Trophoblast cell (in vitro differentiated cells and primary cell): Measurements from ENCODE around the gene PBX1.

ENCODE experiments used
- DNase-seq, 2 donors: peaks; one replicate each; pipeline ENCODE4 v3.0.0-alpha.2; 2016
- H2AFZ ChIP-seq: 2 replicates; pipeline ENCODE4 v1.6.1; 2013; ENCODE audit warnings: low read length, moderate library complexity, mild to moderate bottlenecking; ENCODE audit not compliant: insufficient read depth, poor library complexity
- H2AK5ac ChIP-seq: 2 replicates; pipeline ENCODE4 v1.6.1; 2013; ENCODE audit warnings: mild to moderate bottlenecking, low read length
- H2BK120ac ChIP-seq: 2 replicates; pipeline ENCODE4 v1.6.1; 2013; ENCODE audit warnings: low read length, mild to moderate bottlenecking, moderate library complexity; ENCODE audit not compliant: insufficient read depth, poor library complexity
- H2BK12ac ChIP-seq: 2 replicates; pipeline ENCODE4 v1.6.1; 2013; ENCODE audit warnings: mild to moderate bottlenecking, low read length, moderate library complexity
- H2BK5ac ChIP-seq: 2 replicates; pipeline ENCODE4 v1.6.1; 2013; ENCODE audit warnings: low read length, low read depth, moderate library complexity, mild to moderate bottlenecking; ENCODE audit not compliant: poor library complexity
- H3K14ac ChIP-seq: 2 replicates; pipeline ENCODE4 v1.6.1; 2013; ENCODE audit warnings: mild to moderate bottlenecking, low read length
- H3K18ac ChIP-seq: 2 replicates; pipeline ENCODE4 v1.6.1; 2013; ENCODE audit warnings: mild to moderate bottlenecking, low read length
- H3K23ac ChIP-seq: 2 replicates; pipeline ENCODE4 v1.6.1; 2013; ENCODE audit warnings: low read length
- H3K27ac ChIP-seq: 2 replicates; pipeline ENCODE4 v1.5.1; 2013; ENCODE audit warnings: low read depth, mild to moderate bottlenecking, inconsistent platforms, low read length, moderate library complexity
- H3K27me3 ChIP-seq: 2 replicates; pipeline ENCODE4 v1.6.1; 2013; ENCODE audit warnings: inconsistent platforms, mild to moderate bottlenecking, low read length, moderate library complexity; ENCODE audit not compliant: insufficient read depth
- H3K36me3 ChIP-seq, 2 experiments: 1 replicate in 1 of 2; 2 replicates in 1 of 2; pipeline ENCODE4 v1.6.1; 2013; ENCODE audit warnings: low read length in 2 of 2, mild to moderate bottlenecking in 2 of 2, moderate library complexity in 1 of 2; ENCODE audit not compliant: insufficient read depth in 2 of 2, control insufficient read depth in 1 of 2
- H3K4ac ChIP-seq: 2 replicates; pipeline ENCODE4 v1.6.1; 2013; ENCODE audit warnings: low read depth, mild to moderate bottlenecking, low read length, moderate library complexity
- H3K4me1 ChIP-seq, 2 experiments: 1 replicate in 1 of 2; 2 replicates in 1 of 2; pipeline ENCODE4 v1.6.1; 2013; ENCODE audit warnings: low read length in 2 of 2, mild to moderate bottlenecking in 2 of 2, moderate library complexity in 1 of 2; ENCODE audit not compliant: insufficient read depth in 2 of 2, control insufficient read depth in 1 of 2
- H3K4me2 ChIP-seq: 2 replicates; pipeline ENCODE4 v1.6.1; 2013; ENCODE audit warnings: inconsistent platforms, mild to moderate bottlenecking, low read length, moderate library complexity
- H3K4me3 ChIP-seq: 2 replicates; pipeline ENCODE4 v1.5.1; 2013; ENCODE audit warnings: mild to moderate bottlenecking, low read depth, low read length, inconsistent platforms
- H3K79me1 ChIP-seq: one replicate; pipeline ENCODE4 v1.6.1; 2013; ENCODE audit warnings: low read length
- H3K79me2 ChIP-seq: 2 replicates; pipeline ENCODE4 v1.6.1; 2013; ENCODE audit warnings: low read length, mild to moderate bottlenecking; ENCODE audit not compliant: control insufficient read depth, insufficient read depth, poor library complexity
- H3K9ac ChIP-seq: 2 replicates; pipeline ENCODE4 v1.6.1; 2013; ENCODE audit warnings: mild to moderate bottlenecking, low read length
- H3K9me3 ChIP-seq: 2 replicates; pipeline ENCODE4 v1.6.1; 2013; ENCODE audit warnings: low read depth, mild to moderate bottlenecking, control low read depth, inconsistent platforms, low read length; ENCODE audit not compliant: insufficient read depth
- H4K12ac ChIP-seq: 2 replicates; pipeline ENCODE4 v1.6.1; 2013; ENCODE audit warnings: low read depth, mild to moderate bottlenecking, low read length, moderate library complexity
- H4K8ac ChIP-seq: 2 replicates; pipeline ENCODE4 v1.6.1; 2013; ENCODE audit warnings: low read depth, mild to moderate bottlenecking, low read length, moderate library complexity
- H4K91ac ChIP-seq: one replicate; pipeline ENCODE4 v1.6.1; 2013; ENCODE audit warnings: low read depth, mild to moderate bottlenecking, low read length, moderate library complexity
- WGBS: extraction: QIAGEN DNeasy Blood & Tissue Kit; methylation state at CpG from one replicate; pipeline ENCODE4 v1.1.7; 2013; ENCODE audit warnings: missing lambda C conversion rate; ENCODE audit not compliant: insufficient read length, insufficient coverage; ENCODE audit errors: extremely low coverage; 5-methylcytosine and 5-hydroxymethylcytosine counted together

The PBX1 gene

DNA sequence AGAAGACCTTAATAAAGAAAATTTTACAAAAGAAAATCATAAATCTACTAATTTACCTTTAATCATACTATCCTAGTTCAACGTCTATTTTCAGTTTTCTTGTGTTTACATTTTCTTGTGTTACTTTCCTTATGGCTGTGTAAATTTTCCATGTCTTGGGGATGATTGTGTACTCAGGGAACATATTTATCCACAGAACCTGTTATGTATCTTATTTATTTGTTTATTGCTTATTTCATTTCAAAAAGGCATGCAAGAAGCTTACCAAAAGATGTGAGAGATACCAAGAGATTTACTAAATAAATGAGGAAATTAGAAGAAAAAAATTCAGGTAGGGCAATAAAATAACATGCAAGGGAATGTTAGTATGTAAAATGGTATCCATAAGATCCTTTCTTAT lies 22.8 kb downstream of the PBX1 start:
- Histone ChIP-seq H2BK12ac (no peak overlapping the region), H3K79me2 (peaks cover 3% of the 10 kb centered on the region), H3K4me3 (no peak overlapping the region), H3K27ac (no peak overlapping the region), H2BK5ac (no peak overlapping the region), H3K4me1 (peaks cover 10 to 27% of the 10 kb centered on the region in 2 experiments), H4K12ac (no peak overlapping the region), H3K9me3 (no peaks in the 10 kb centered on the region), H3K4me2 (no peak overlapping the region), H3K79me1 (peaks cover 5% of the 10 kb centered on the region), H3K9ac (no peak overlapping the region), H2AFZ (no peak overlapping the region), H4K8ac (no peak overlapping the region), H4K91ac (no peak overlapping the region), H3K14ac (no peak overlapping the region), H3K23ac (no peak overlapping the region), H2AK5ac (no peak overlapping the region), H3K36me3 (peaks cover 1 to 8% of the 10 kb centered on the region in 2 experiments), H3K27me3 (no peaks in the 10 kb centered on the region), H3K4ac (no peak overlapping the region), H2BK120ac (no peak overlapping the region), H3K18ac (no peak overlapping the region)
- WGBS = no CpG with 5 or more reads among the region's 1 CpG
- no peak for DNase-seq

DNA sequence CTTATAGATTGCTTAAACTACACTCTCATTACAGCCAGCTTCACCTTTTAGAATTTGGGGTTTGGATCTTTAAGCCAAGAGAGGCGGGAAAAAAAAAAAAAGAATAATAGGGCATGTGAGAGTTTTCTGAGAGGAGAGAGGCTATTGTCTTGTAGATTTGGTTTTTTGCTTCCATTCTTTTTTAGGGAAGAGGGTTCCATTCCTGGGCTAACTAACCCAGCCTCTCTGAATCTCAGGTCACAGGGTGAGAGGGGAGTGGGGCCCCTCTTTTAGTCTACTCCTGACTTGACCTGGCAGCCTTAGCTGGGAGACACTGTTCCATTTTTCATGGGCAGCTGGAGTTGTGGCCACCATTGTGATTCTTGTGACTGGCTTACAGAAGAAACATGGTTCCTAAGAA lies 24.2 kb downstream of the PBX1 start:
- H3K79me2 ChIP-seq = peaks cover 3% of the 10 kb centered on the region
- H3K4me2 ChIP-seq = no peak overlapping the region
- H3K27me3 ChIP-seq = no peaks in the 10 kb centered on the region
- H2BK120ac ChIP-seq = peak overlapping the region; percentile 15
- peak overlapping the region; percentile 42 for H2BK12ac ChIP-seq
- H4K91ac ChIP-seq = peak overlapping the region; percentile 45
- H2AFZ ChIP-seq = no peak overlapping the region
- H3K9ac ChIP-seq = no peak overlapping the region
- no peak overlapping the region for H3K27ac ChIP-seq
- H2AK5ac ChIP-seq = no peak overlapping the region
- no peaks in the 10 kb centered on the region for H3K9me3 ChIP-seq
- H3K4me1 ChIP-seq = peaks cover 13 to 27% of the 10 kb centered on the region in 2 experiments
- peaks cover 4 to 12% of the 10 kb centered on the region in 2 experiments for H3K36me3 ChIP-seq
- H3K4ac ChIP-seq = no peak overlapping the region
- no CpG with 5 or more reads among the region's 1 CpG for WGBS
- H2BK5ac ChIP-seq = no peak overlapping the region
- peak overlapping the region; percentile 46 for H3K18ac ChIP-seq
- H4K8ac ChIP-seq = no peak overlapping the region
- H3K79me1 ChIP-seq = peaks cover 4% of the 10 kb centered on the region
- H3K4me3 ChIP-seq = no peak overlapping the region
- H3K23ac ChIP-seq = no peak overlapping the region
- DNase-seq = no peak
- H4K12ac ChIP-seq = no peak overlapping the region
- H3K14ac ChIP-seq = no peak overlapping the region

- H3K4ac ChIP-seq = no peak overlapping the region
- H3K79me1 ChIP-seq = peaks cover 7% of the 10 kb centered on the region
- no peak overlapping the region for H4K8ac ChIP-seq
- H3K4me3 ChIP-seq = no peak overlapping the region
- no peak overlapping the region for H3K9ac ChIP-seq
- no peak overlapping the region for H2BK5ac ChIP-seq
- H3K23ac ChIP-seq = no peak overlapping the region
- H3K27me3 ChIP-seq = no peaks in the 10 kb centered on the region
- H3K36me3 ChIP-seq = peaks cover 4 to 12% of the 10 kb centered on the region in 2 experiments
- WGBS = no CpG with 5 or more reads among the region's 5 CpGs
- H2BK120ac ChIP-seq = no peak overlapping the region
- no peak overlapping the region for H2AK5ac ChIP-seq
- no peak overlapping the region for H3K18ac ChIP-seq
- H3K4me2 ChIP-seq = no peak overlapping the region
- H3K14ac ChIP-seq = no peak overlapping the region
- no peak overlapping the region for H4K12ac ChIP-seq
- DNase-seq = no peak
- peak overlapping the region; percentile 67 for H3K27ac ChIP-seq
- peaks cover 8 to 20% of the 10 kb centered on the region in 2 experiments for H3K4me1 ChIP-seq
- no peak overlapping the region for H2BK12ac ChIP-seq
- no peak overlapping the region for H2AFZ ChIP-seq
- peaks cover 3% of the 10 kb centered on the region for H3K79me2 ChIP-seq
- H3K9me3 ChIP-seq = no peaks in the 10 kb centered on the region
- peak overlapping the region; percentile 38 for H4K91ac ChIP-seq
Observed at GRCh38 chr1:164583835-164584539, 25.0 kb downstream of the PBX1 start.

DNA sequence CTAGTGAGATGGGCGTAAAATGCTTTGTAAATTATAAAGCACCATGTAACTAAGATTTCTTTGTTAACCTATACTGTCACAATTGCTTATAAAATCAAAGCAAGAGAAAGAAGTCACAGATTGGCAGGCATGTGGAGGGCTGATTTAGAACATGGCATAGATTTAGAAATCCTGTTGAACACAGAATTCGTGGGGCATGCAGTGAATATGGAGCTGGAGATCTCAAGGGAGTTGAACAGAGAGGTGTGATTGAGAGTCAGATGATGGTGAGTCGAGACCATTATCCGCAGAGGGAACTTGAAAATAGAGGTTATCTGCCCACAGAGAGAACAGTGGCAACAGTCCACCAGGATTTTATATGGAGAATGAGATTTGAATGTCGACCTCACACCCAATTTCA lies 27.6 kb downstream of the PBX1 start:
- H3K27me3 ChIP-seq = no peaks in the 10 kb centered on the region
- H3K27ac ChIP-seq = no peak overlapping the region
- H3K4me1 ChIP-seq = peaks cover 17 to 30% of the 10 kb centered on the region in 2 experiments
- H3K4me2 ChIP-seq = no peak overlapping the region
- H3K79me1 ChIP-seq = peaks cover 17% of the 10 kb centered on the region
- no peaks in the 10 kb centered on the region for H3K9me3 ChIP-seq
- H2BK5ac ChIP-seq = no peak overlapping the region
- H3K9ac ChIP-seq = no peak overlapping the region
- H2AK5ac ChIP-seq = no peak overlapping the region
- H3K23ac ChIP-seq = no peak overlapping the region
- H4K8ac ChIP-seq = no peak overlapping the region
- H4K12ac ChIP-seq = no peak overlapping the region
- no peak overlapping the region for H3K18ac ChIP-seq
- no CpG with 5 or more reads among the region's 5 CpGs for WGBS
- peaks cover 2 to 8% of the 10 kb centered on the region in 2 experiments for H3K36me3 ChIP-seq
- no peak overlapping the region for H3K4me3 ChIP-seq
- no peak overlapping the region for H2BK120ac ChIP-seq
- H3K79me2 ChIP-seq = peaks cover 6% of the 10 kb centered on the region
- H4K91ac ChIP-seq = no peak overlapping the region
- no peak overlapping the region for H3K4ac ChIP-seq
- no peak overlapping the region for H2AFZ ChIP-seq
- DNase-seq = no peak
- H2BK12ac ChIP-seq = no peak overlapping the region
- no peak overlapping the region for H3K14ac ChIP-seq
